ENCODE measurements around the gene EME2.

The EME2 gene

GRCh38 chr16:1766701-1767100, 5.9 kb upstream of the EME2 start:
- no peak for DNase-seq (ENCODE audit: low spot score)

GRCh38 chr16:1767116-1767994, 5.3 kb upstream of the EME2 start:
- no peak for DNase-seq (ENCODE audit: low spot score)

- DNase-seq (ENCODE audit: low spot score), result no peak
Measured at GRCh38 chr16:1768061-1768766, 4.4 kb upstream of the EME2 start.

- no peak for DNase-seq (ENCODE audit: low spot score)
Measured at GRCh38 chr16:1768767-1769401, 3.7 kb upstream of the EME2 start.

GRCh38 chr16:1769402-1770300, 3.0 kb upstream of the EME2 start:
- no peak for DNase-seq (ENCODE audit: low spot score)

GRCh38 chr16:1770328-1771187, 2.1 kb upstream of the EME2 start:
- DNase-seq (ENCODE audit: low spot score), result peak; percentile 79

- peak; percentile 92 for DNase-seq (ENCODE audit: low spot score)
Measured at GRCh38 chr16:1771188-1771863, 1.3 kb upstream of the EME2 start, which contains the start of gene NME3. TSS of gene NME3 (minus strand) at chr16:1771543. CDS start at chr16:1771534, 9 bp downstream.

- no peak for DNase-seq (ENCODE audit: low spot score)
Measured at GRCh38 chr16:1771864-1772361, 697 bp upstream of the EME2 start.

GRCh38 chr16:1772908-1773702, 495 bp downstream of the EME2 start, which contains the start of gene MRPS34:
TSS of gene MRPS34 (minus strand) at chr16:1773134. CDS start at chr16:1773119, 15 bp downstream.
- peak; percentile 91 for DNase-seq (ENCODE audit: low spot score)

- DNase-seq (ENCODE audit: low spot score), result peak; percentile 45
Measured at GRCh38 chr16:1773703-1774447, 1.3 kb downstream of the EME2 start.

GRCh38 chr16:1774448-1774780, 1.8 kb downstream of the EME2 start:
- no peak for DNase-seq (ENCODE audit: low spot score)

GRCh38 chr16:1775006-1775845, 2.6 kb downstream of the EME2 start:
- DNase-seq (ENCODE audit: low spot score), result no peak

- no peak for DNase-seq (ENCODE audit: low spot score)
Measured at GRCh38 chr16:1775846-1776671, 3.4 kb downstream of the EME2 start.

GRCh38 chr16:1776672-1776955, 4.0 kb downstream of the EME2 start:
- DNase-seq (ENCODE audit: low spot score), result no peak

- DNase-seq (ENCODE audit: low spot score), result no peak
Measured at GRCh38 chr16:1776991-1777374, 4.4 kb downstream of the EME2 start.

- no peak for DNase-seq (ENCODE audit: low spot score)
Measured at GRCh38 chr16:1777375-1778199, 5.0 kb downstream of the EME2 start.
